ENCODE measurements around the gene MAU2. TPM values are rescaled to one million over a fixed set of nuclear protein-coding genes. Genes with fewer than 3 reads are reported as not detected.

Gene MAU2
- total and polyA plus RNA-seq, 2 of the 13 experiments (the other 11 are each of a cell fraction or from before 2014, with no cell fraction given) = 16.8 to 33.8 TPM

- TF ChIP-seq ZNF629 (CRISPR knock-in tag; conservative IDR thresholded peaks at IDR 0.05) (no peak), EED (CRISPR knock-in tag; IDR thresholded peaks at IDR 0.05) (no peak), REPIN1 (CRISPR knock-in tag; IDR thresholded peaks at IDR 0.05; ENCODE audit: borderline replicate concordance, low read depth) (no peak), PLSCR1 (CRISPR knock-in tag; IDR thresholded peaks at IDR 0.05; ENCODE audit: borderline replicate concordance) (no peak), KDM3A (CRISPR knock-in tag; IDR thresholded peaks at IDR 0.05; ENCODE audit: low read depth) (no peak), BCL3 (CRISPR knock-in tag; IDR thresholded peaks at IDR 0.05) (no peak), SMARCE1 (IDR thresholded peaks at IDR 0.05; ENCODE audit: borderline replicate concordance) (no peak), ATF5 (CRISPR knock-in tag; IDR thresholded peaks at IDR 0.05; ENCODE audit: low read depth) (no peak), ZNF235 (CRISPR knock-in tag; IDR thresholded peaks at IDR 0.05; ENCODE audit: borderline replicate concordance) (no peak), ADNP (CRISPR knock-in tag; IDR thresholded peaks at IDR 0.05) (no peak), ZNF10 (CRISPR knock-in tag; IDR thresholded peaks at IDR 0.05; ENCODE audit: borderline replicate concordance, low read depth) (no peak), KLF9 (CRISPR knock-in tag; IDR thresholded peaks at IDR 0.05; ENCODE audit: low read depth) (no peak), ZNF20 (CRISPR knock-in tag; IDR thresholded peaks at IDR 0.05) (no peak), CTCF (CRISPR knock-in tag; IDR thresholded peaks at IDR 0.05) (peak; percentile 30), NKX3-1 (CRISPR knock-in tag; IDR thresholded peaks at IDR 0.05) (no peak), SRSF1 (optimal IDR thresholded peaks at IDR 0.05; ENCODE audit: low read depth, low read length) (no peak), AFF4 (CRISPR knock-in tag; IDR thresholded peaks at IDR 0.05) (no peak), HMG20A (CRISPR knock-in tag; IDR thresholded peaks at IDR 0.05; ENCODE audit: borderline replicate concordance) (no peak), TBL1XR1 (IDR thresholded peaks at IDR 0.05; ENCODE audit: borderline replicate concordance, low read length, partially characterized antibody) (no peak), NFIB (CRISPR knock-in tag; IDR thresholded peaks at IDR 0.05; ENCODE audit: borderline replicate concordance) (no peak)
Measured at GRCh38 chr19:19385896-19386869, 65.6 kb downstream of the MAU2 start (continued).

All from HepG2 (cell line).